GM18511 (cell line): ENCODE results near the gene SLC35F4.
"Not testable (repeated sequence)": the region's sequence is repeated elsewhere in the genome, so short reads cannot be mapped to it uniquely, and the experiment has no call there.

Source experiments
- ATAC-seq: cut with Tn5 transposase; IDR thresholded peaks from one replicate; pipeline ENCODE4 v1.9.1; 2021; ENCODE audit warnings: mild to moderate bottlenecking, moderate library complexity; ENCODE audit not compliant: unreplicated experiment

SLC35F4 gene

DNA sequence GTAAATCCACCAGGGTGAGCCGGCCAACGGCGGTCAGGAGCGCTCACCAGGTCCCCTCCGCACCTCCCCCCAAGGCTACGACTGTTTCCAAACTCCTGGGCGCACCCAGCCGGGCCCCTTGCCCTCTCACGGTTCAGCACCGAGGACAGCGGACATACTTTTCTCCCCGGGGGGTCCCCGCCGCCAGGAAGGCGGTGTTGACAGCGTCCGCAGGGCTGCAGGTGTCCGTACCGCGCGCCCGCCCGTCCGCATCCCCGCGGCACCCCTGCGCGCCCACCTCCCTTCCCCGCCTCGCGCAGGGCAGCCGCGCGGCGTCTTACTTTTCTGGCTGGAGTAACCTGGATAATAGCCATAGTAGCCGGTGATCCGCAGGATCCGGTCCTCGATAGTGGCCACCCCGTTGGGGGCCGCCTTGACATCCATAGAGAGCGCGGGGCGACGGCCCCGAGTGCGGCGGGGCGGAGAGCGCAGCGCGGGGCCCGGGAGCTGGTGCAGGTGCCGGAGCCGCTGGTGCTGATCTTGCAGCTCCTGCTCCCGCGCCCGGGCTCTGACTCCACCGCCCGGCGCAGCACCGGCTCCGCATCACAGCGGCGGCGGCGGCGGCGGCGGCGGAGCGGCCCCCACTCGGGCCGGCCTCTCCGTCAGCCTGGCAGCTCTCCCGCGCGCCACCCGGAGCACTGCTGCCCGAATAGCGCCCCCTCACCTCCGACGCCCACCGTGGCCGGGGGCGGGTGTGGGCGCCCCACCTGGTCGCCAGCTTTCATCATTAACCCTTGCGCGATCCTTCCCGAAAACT is at the start of gene SLC35F4:
SLC35F4 (minus strand) TSS at position 690 of the 796 bp plus-strand sequence.
- no peak for ATAC-seq

DNA sequence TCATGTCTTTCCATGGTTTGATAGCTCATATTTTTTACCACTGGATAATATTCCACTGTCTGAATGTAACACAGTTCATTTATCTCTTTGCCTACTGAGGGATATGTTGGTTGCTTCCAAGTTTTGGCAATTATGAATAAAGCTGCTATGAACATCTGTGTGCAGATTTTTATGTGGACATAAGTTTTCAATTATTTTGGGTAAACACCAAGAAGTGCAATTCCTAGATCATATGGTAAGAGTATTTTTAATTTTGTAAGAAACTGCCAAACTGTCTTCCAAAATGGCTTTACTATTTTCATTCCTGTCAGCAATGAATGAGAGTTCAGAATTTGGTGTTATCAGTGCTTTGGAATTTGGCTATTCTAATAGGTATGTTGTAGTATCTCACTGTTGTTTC is 43.7 kb upstream of the SLC35F4 start:
- no peak for ATAC-seq

DNA sequence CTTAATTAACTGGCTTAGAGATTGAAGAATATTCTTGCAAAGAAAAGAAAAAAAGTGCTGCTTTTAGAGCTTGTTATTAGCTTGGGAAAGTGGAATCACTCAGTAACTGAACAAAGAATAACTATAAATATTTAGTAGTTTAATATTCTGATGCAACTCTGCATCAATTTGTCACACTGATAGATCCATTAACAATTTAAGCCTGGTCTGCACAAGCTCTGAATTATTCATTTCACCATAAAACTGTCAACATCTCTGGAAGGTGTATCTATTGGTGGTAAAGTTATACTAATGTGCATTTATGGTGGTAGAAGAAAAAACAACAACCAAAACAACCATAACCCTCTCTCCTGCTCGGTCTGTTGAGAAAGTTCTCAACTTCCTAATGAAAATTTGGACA is 38.1 kb upstream of the SLC35F4 start:
- ATAC-seq: no peak

DNA sequence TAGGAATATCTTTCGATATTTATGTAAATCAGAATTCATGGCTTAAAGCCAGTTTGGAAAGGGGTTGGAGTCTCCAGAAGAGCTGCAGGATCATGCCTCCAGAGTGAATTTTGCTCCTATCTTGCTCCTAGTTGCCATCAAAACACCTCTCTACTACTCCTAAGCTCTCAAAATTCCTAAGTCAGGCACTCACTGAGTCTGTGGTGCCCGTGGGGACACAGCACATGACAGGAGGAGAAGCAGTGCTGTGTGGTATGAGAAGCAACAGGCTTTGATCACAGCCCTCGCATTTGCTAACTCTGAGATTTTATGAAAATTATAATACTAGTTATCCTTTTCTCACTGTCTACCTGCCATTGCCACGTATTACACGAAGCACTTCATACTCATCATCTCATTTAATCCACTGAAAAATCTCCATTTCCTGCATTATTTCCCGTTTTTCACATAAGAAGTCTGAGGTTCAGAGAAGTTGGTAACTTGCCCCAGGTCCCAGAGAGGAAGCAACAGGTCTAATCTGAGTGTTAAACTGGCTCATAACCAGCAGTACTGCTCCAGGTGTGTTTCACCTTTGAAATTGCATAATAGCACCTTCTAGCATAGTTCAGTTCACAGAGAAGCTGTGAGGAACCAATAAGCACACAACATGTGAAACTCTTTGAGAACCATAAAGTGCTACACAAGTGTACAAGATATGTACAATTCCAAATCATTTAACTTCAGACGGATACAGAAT is 33.1 kb upstream of the SLC35F4 start:
- ATAC-seq: no peak

DNA sequence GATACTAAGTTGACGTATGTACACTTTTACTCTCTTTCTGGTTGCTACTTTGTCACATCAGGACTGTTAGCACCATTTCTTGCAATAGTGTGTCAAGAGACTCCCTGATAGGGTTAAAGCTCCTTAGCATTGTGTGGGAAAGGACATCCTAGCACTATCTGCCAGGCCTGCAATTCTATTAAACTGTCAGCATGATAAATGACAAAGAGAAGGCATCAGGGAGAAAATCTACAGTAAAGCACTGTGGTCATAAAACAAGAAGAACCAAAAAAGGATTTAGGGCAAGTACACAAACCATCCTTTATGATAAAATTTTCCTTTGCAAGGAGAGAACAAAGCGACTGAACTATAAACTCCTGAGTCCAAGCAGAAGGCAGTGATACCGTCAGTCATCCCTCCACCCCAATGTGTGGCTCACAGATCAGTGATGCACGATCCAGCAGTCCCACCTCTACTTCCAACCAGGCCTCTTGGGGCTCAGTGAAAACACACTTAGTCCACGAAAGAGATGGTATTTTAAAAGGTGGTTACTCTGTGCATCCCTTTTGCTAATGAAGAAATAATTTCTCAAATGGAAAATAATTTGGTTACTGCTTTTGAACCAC is 31.4 kb upstream of the SLC35F4 start:
- ATAC-seq: no peak

DNA sequence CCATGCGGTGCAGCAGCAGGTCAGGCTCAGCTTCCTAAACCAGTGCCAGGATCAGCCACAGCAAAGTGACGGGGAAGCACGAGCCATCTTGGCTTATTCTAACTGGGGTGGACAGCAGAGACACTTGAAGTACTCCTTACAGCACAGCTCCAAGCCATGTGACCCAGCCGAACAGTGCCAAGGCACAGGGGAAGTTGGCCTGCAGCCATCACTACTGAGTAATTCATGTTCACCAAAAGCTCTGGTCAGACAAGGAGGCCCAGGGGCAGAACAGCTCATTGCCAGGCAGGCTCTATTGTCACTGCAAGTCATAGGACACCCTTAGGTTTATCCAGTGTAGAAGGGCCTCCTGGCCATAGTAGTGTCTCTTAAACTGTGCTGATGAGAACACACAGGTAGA is 23.4 kb upstream of the SLC35F4 start:
- no peak for ATAC-seq

DNA sequence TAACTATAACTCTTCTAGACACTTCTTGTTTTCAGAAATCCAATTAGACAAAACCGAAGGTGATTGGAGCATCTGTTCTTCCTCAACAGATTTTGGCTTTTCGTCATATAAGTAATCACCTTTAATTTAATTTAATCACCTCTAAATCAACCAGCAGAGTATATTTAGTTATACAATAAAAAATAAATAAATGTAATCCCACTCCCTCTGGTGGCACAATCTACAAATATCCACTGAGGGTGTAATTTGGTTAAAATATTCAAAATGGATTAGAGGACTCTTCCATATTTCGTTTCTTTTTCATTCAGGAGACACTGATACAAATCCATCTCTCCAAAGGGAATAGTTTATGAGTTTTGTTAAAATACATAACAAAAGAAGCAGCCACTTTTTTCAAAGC is 18.3 kb upstream of the SLC35F4 start:
- ATAC-seq: no peak

DNA sequence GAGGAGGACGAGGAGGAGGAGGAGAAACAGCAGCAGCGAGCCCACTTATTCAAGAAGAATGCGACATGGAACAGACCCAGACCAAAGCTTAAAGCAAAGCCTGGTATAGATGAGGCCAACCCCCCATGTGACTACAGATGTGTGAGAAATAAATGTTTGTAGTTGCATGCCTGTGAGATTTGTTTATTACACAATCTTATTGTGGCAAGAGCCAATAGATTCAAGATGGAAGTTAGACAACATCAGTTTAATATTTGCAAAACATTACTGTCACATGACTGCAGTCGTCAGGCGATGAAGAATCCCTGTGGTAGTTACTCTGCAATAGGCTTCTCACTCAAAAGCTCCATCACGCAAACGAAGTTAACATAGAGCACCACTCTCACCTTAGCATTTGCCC is 17.2 kb upstream of the SLC35F4 start:
- ATAC-seq: no peak

DNA sequence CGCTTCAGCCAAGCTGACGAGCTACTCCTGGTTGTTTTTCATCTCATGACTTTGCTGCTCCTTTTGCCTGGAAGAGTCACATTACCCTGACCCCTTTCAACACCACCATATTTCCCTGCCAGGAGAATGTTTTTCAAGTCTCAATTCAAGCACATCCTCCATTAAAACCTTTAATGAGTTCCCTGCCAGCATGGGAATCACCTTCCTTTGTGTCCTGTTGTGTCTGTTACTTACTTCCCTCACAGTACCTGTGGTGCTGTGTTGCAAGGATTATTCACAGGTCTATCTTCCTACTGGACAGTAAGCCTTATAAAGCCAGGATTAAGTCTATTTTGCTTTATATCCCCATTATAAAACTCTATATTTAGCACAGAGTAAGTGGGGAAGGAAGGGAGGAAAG is 13.6 kb upstream of the SLC35F4 start:
- ATAC-seq: no peak

DNA sequence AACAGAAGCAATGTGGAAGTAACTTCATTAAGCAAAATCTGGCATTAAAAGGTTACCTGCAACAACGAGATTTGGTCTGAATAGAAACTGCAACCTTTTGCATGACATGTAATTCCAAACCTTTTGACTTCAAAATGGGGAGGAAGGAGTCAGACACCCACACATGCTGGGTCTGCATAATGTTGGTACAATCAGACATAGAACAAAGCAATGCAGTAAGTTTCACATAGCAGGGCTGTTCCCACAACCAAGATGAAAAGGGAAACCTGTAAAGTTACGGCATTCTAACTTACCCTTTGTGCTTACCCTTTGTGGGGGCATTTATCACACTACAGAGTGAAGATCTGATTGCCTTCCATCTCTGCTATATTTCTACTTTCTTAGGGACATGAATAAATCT is 10.1 kb upstream of the SLC35F4 start:
- ATAC-seq: no peak

DNA sequence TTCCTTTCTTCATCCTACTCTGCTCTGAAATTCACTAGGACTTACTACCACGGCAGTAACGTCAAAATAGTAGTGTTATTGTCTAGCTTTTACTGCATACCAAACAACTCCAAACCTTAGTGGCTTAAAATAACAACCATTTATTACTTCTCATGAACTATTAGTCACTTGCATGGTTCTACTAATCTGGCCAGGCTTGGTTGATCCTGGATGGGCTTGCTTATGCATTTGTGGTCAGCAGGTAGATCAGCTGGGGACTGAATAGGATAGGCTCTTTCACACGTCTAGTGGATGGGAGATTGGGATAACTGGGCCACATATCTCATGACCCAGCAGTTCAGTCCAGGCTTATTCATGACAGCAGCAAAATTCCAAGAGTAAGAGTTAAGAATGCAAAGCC is 9.4 kb upstream of the SLC35F4 start:
- no peak for ATAC-seq

DNA sequence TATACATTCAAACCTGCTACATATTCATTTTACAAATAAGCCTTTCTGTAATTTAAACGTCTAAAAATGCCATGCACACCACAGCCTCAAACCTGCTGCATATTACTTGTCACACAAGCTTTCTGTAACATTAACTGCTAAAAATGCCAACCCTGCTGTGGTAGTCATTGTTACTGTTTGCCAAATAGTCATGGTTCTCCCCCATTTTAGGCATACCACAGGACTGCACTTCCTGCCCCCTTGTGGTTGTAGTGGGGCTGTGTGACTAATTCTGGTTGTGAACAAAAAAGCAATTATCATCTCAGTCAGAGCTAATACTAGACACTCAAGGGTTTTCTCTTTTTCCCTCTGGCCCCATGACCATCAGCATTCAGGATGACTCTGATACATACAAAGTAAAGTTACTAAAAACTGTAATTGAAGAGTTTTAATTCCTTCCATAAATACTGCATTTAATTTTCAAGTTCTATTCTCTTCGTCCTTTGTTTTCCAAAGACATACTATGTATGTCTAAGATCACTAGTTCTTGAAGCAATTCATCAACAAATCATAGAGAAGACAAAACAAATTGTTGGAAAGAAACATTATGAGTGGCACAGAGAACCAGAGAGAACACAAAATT is 5.7 kb upstream of the SLC35F4 start:
- ATAC-seq: peak; percentile 92

DNA sequence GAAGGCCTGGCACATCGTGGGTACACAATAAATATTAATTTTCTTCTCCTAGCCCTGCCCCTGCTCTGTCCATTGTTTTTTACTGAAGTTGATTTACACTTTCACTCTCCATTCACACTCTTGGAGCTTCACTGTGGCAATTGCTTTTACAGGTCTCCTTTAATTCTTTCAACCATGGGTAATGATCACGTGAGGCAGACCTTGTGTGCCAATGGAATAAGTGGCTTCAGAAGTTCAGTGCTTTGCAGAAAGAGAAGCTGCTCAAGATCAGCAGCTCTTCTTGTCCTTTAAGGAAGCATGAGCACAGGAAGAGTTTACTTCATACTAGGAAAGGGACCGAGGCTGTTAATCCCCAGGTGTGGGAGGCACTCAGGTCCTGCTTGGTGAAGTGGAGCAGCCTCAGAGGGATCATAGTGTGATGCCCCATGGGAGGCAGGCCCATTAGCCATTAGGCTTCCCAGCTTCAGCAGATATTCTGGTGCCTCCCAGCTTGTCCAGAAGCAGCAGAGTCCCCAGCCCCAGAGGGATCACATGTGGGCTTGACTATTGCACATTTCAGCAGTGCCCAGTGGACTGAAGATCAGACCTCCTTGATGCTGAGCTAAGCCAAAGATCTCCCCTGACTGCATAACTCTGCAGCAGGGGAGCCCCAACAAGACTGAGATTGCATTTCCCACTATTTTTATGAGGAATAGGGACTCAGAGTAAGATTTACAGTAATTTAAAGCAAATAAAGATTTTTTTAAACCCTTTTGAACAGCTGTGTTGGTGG is 5.0 kb upstream of the SLC35F4 start:
- ATAC-seq: no peak

DNA sequence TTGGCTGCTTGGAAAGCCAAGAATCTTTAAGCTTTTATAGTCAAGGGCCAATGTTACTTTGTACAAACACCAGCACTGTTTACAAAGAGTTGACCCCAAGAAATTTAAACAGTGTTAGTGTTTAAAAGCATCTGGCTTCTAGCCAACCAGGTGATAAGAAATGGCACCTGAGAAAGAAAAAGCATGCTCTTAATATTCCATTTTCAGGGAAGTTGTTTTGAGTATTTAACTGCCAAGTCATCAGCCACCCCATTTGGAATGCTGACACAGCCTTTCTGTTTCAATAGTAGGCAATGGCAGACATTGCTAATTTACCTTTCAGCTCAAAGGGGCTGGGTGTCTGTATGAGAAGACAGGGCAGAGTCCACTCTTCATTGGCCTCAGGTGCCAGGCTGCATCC is 3.7 kb upstream of the SLC35F4 start:
- no peak for ATAC-seq

DNA sequence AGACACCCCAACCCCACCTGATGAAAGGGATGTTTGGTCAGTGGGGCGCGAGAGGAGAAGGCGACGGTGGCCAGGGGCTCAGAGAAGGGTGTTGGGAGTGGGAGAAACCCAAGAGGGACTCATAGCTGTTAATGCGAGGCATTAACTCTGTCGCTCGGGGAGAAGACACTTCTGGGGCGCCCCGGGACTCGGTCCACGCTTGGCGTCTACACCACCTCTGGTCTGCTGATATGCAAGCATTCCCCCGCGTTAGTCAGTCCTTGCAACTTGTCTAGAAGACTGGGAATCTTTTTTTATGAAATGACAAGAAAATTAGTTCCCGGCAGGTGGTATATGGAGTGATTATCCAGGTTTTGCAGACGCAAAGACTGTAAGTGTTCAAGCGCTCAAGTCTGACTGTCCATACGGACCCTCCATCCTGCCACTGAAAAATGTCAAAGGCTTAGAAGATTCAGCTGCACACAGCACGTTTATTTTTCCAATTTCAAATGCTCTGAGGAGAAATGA is 360 bp upstream of the SLC35F4 start:
- ATAC-seq: no peak

DNA sequence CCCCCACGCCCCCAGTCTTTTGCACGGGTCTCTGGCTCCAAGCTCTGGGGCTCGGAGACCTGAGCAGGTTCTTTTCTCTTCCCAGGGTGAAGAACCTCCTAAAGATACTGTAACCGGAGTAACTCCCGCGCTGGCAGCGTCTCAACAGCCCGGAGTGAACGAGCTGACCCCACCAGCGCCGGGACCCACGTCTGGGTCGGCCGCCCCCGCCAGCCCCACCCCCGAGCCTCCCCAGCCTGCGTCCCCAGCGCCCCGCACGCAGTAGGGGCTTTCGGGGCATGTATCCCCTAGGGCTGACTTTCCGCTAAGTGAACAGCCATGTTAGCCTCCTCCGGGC is 858 bp downstream of the SLC35F4 start:
- no peak for ATAC-seq

DNA sequence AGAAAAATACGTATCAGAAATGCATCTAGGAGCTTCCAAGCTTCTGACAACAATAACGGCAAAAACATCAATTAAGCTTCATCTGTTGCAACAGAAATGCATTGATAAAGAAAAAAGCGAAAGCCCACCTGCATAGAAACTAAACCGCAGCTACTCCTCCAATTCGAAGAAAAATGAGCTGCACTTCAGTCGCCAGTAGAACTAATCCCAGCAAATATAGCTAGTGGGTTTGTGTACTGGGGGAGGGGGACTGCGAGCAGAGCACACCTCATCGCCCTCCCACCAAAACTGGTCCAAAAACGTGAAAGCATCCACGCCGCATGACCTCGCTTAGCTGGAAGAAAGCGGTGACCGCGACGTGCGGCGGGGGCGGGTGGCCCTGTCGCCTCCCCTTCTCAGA is 1.2 kb downstream of the SLC35F4 start:
- ATAC-seq: no peak

DNA sequence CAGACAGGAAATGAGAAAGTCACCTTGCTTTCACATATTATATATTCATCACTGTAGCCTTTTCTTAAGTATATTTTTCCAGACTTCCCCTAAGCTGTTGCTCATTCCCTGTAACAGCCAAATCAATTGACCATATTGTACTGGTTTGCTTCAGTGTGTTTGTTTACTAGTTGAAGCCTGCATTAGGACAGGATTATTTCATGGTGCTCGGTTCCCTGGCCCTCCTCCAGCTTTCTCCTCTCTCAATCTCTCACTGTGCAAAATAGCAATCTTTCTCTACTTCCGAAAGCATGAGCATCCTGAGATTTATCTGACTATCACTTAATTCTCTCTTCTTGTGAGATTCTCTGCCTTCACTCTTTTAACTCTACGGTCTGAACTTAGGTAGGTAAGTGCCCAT is 2.4 kb downstream of the SLC35F4 start:
- ATAC-seq: no peak

DNA sequence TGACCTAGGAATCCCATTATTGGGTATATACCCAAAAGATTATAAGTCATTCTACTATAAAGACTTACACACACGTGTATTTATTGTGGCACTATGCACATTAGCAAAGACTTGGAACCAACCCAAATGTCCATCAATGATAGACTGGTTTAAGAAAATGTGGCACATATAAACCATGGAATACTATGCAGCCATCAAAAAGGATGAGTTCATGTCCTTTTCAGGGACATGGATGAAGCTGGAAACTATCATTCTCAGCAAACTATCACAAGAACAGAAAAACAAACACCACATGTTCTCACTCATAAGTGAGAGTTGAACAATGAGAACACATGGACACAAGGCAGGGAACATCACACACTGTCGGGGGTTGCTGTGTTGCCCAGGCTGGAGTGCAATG is 10.2 kb downstream of the SLC35F4 start:
- ATAC-seq: not testable (repeated sequence)

DNA sequence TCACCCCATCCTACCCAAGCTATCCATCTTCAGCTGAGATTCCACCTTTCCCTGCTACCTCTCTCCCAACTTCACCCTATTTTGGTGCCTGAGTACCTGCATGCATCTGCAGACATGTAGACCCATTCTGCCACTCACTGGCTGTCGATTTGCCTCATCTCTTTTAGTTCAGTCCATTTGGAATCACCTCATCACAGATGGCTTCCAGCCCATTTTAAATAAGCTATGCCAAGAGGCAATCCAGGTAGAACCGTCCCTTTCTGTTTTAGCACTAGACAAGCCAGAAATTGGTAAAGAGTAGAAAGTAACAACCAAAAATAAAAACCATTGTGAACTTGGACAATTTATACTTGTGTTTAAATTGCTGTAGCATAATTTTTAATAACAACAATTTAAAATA is 11.3 kb downstream of the SLC35F4 start:
- ATAC-seq: no peak

DNA sequence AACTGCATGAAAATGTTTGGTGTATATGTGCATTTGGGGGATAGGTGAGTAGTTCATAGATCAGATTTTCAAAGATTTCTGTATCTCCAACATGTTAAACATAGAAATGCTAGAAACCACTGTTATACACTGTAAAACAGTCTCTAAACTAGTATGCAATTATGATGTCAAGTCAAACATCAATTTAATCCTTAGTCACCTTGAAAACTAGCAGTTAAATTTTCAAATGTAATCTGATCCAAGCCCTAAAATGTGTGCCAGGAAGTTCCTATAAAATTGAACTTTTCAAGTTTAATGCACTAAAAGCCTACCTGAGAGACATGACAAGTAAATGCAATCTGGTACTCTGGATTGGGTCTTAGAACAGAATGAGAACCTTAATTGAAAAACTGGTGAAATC is 14.5 kb downstream of the SLC35F4 start:
- no peak for ATAC-seq
